ENCODE results near the gene PIGR.

DNA sequence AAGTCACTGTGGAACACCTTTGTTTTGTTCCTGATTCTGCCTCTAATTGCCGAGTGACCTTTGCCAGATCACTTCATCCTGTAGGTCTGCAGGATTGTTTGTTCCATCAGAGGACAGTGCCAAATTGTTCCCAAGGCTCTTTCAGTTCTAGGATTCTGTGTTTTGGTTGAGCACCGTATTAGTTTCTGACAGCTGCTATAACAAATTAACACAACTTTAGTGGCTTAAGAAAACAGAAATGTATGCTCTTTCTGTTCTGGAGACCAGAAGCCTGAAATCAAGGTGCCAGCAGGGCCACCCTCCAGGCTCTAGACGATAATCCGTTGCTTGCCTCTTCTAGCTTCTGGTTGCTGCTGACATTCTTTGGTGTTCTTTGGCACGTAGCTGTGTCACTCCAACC lies 3.4 kb upstream of the PIGR start:
- no peak for TF ChIP-seq POLR2AphosphoS5 (IDR thresholded peaks at IDR 0.05; ENCODE audit: insufficient read depth, low read depth, low read length)
- no peak for TF ChIP-seq MYC (IDR thresholded peaks at IDR 0.05; ENCODE audit: low read depth, low read length)
- TF ChIP-seq POLR2A (IDR thresholded peaks at IDR 0.05; ENCODE audit: low read depth, low read length) = no peak
- no peak for TF ChIP-seq CTCF (IDR thresholded peaks at IDR 0.05; ENCODE audit: extremely low read depth in 1 of 2, insufficient read depth in 1 of 2, low read depth in 1 of 2, low read length in 2 of 2)
- no peak for TF ChIP-seq EZH2 (IDR thresholded peaks at IDR 0.05; ENCODE audit: borderline replicate concordance, low read depth, low read length, severe bottlenecking)
- no peak for TF ChIP-seq JUN (IDR thresholded peaks at IDR 0.05; ENCODE audit: borderline replicate concordance, insufficient read depth, insufficient read length, low read depth)
- no peak for TF ChIP-seq MAX (IDR thresholded peaks at IDR 0.05; ENCODE audit: insufficient read depth, insufficient read length)
- no peak for TF ChIP-seq FOS (IDR thresholded peaks at IDR 0.05; ENCODE audit: borderline replicate concordance, insufficient read depth, low read length)
- TF ChIP-seq GATA2 (IDR thresholded peaks at IDR 0.05; ENCODE audit: insufficient read depth, insufficient read length, low read depth, low read length) = no peak

Measured in endothelial cell of umbilical vein (primary cell).